ENCODE results near the gene PPP4R2.

Gene PPP4R2

DNA sequence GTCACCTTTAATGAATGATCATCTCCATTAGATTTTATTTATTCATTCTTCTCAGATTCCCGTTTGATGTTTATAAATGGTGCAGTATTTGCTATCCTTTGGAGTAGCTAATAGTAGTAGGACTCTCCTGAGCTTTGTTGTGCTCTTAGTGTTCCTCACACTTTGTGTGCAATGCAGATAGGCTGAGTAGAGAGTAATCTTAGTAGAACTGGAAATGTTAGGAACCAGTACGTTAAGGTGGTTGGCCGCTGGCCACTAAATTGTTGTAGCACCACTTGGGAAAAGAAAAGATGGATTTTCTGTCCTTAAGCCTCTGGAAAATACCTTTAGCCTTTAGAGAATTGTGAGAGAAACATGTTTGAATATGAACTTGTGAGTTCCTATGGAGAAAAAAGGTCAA lies 44.9 kb downstream of the PPP4R2 start:
- H3K4me3 ChIP-seq (ENCODE audit: low read depth, low read length), result no peak overlapping the region
- in situ Hi-C loops (cut with HindIII; ENCODE audit: low sequenced_read_pairs), result no loop called here
- TF ChIP-seq, protein P1, sequence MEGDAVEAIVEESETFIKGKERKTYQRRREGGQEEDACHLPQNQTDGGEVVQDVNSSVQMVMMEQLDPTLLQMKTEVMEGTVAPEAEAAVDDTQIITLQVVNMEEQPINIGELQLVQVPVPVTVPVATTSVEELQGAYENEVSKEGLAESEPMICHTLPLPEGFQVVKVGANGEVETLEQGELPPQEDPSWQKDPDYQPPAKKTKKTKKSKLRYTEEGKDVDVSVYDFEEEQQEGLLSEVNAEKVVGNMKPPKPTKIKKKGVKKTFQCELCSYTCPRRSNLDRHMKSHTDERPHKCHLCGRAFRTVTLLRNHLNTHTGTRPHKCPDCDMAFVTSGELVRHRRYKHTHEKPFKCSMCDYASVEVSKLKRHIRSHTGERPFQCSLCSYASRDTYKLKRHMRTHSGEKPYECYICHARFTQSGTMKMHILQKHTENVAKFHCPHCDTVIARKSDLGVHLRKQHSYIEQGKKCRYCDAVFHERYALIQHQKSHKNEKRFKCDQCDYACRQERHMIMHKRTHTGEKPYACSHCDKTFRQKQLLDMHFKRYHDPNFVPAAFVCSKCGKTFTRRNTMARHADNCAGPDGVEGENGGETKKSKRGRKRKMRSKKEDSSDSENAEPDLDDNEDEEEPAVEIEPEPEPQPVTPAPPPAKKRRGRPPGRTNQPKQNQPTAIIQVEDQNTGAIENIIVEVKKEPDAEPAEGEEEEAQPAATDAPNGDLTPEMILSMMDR (IDR thresholded peaks at IDR 0.05; ENCODE audit: low read depth, low read length, missing control alignments), result no peak
- DNase-seq (ENCODE audit: low read depth), result no peak

GRCh38 chr3:73043414-73043813 lies 46.8 kb downstream of the PPP4R2 start:
- DNase-seq (ENCODE audit: low read depth), result no peak
- in situ Hi-C loops (cut with HindIII; ENCODE audit: low sequenced_read_pairs), result no loop called here
- TF ChIP-seq, protein P1 (IDR thresholded peaks at IDR 0.05; ENCODE audit: low read depth, low read length, missing control alignments), result no peak

GRCh38 chr3:73045391-73045790 lies 48.8 kb downstream of the PPP4R2 start:
- in situ Hi-C loops (cut with HindIII; ENCODE audit: low sequenced_read_pairs), result no loop called here
- no peak for DNase-seq (ENCODE audit: low read depth)
- TF ChIP-seq, protein P1 (IDR thresholded peaks at IDR 0.05; ENCODE audit: low read depth, low read length, missing control alignments), result no peak
- H3K4me3 ChIP-seq (ENCODE audit: low read depth, low read length), result no peak overlapping the region

More at GRCh38 chr3:73043414-73043813, 46.8 kb downstream of the PPP4R2 start:
- H3K4me3 ChIP-seq (ENCODE audit: low read depth, low read length), result no peak overlapping the region

GRCh38 chr3:73046195-73046594 lies 49.6 kb downstream of the PPP4R2 start:
- H3K4me3 ChIP-seq (ENCODE audit: low read depth, low read length), result no peak overlapping the region
- TF ChIP-seq, protein P1 (IDR thresholded peaks at IDR 0.05; ENCODE audit: low read depth, low read length, missing control alignments), result no peak
- in situ Hi-C loops (cut with HindIII; ENCODE audit: low sequenced_read_pairs), result no loop called here
- no peak for DNase-seq (ENCODE audit: low read depth)

DNA sequence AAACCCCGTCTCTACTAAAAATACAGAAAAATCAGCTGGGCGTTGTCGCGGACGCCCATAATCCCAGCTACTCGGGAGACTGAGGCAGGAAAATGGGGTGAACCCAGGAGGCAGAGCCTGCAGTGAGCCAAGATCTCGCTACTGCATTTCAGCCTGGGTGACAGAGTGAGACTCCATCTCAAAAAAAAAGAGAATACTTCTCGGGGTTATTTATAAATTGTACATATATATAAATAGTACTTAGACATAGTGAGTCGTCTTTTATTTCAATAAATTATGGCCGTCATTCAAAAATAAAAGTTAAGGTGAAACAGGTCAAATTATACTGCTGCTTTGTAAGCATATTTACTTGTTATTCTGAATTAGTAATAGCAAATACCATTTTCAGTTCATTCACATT lies 52.7 kb downstream of the PPP4R2 start:
- H3K4me3 ChIP-seq (ENCODE audit: low read depth, low read length), result no peak overlapping the region
- no peak for DNase-seq (ENCODE audit: low read depth)
- TF ChIP-seq, protein P1 (IDR thresholded peaks at IDR 0.05; ENCODE audit: low read depth, low read length, missing control alignments), result no peak
- in situ Hi-C loops (cut with HindIII; ENCODE audit: low sequenced_read_pairs), result no loop called here

DNA sequence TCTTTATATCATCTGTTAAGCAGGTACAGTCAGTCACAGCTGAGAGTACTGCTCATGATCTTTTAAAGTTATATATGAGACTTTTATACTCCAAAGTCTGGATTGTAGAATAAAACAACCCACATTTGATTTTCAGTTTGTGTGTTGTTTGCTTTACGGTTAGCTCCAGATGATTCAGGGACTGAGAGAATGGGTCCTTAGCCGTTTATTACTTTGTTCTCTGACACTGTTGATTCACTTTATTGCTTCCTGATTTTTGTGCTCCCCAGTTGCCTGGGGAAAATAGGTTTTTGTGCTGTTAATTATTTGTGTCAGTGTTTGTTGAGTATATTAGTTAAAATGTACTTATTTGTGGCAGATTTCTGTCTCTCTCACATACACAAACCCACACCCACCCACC lies 56.2 kb downstream of the PPP4R2 start:
- no peak for DNase-seq (ENCODE audit: low read depth)
- in situ Hi-C loops (cut with HindIII; ENCODE audit: low sequenced_read_pairs), result no loop called here
- no peak overlapping the region for H3K4me3 ChIP-seq (ENCODE audit: low read depth, low read length)
- TF ChIP-seq, protein P1 (IDR thresholded peaks at IDR 0.05; ENCODE audit: low read depth, low read length, missing control alignments), result no peak

DNA sequence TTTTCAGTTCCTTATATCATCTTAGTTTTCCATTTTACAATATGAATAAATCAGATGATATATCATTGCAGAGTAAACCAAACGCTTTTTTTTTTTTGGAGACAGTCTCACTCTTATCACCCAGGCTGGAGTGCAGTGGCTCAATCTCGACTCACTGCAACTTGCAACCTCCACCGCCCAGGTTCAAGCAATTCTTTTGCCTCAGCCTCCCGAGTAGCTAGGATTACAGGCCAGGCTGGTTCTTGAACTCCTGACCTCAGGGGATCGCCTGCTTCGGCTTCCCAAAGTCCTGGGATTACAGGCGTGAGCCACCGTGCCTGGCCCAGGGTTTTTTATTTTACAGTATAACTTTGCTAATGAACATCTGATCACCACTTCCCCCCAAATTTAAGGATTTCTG lies 59.0 kb downstream of the PPP4R2 start:
- in situ Hi-C loops (cut with HindIII; ENCODE audit: low sequenced_read_pairs), result no loop called here
- TF ChIP-seq, protein P1 (IDR thresholded peaks at IDR 0.05; ENCODE audit: low read depth, low read length, missing control alignments), result no peak
- H3K4me3 ChIP-seq (ENCODE audit: low read depth, low read length), result no peak overlapping the region
- no peak for DNase-seq (ENCODE audit: low read depth)
